ENCODE data around the gene LIPM. TPM values are rescaled to one million over a fixed set of nuclear protein-coding genes. Genes with fewer than 3 reads are reported as not detected.
A peak's percentile ranks its signal among the peaks of the same experiment; 100 is the strongest.
"Not testable (repeated sequence)": the region's sequence is repeated elsewhere in the genome, so short reads cannot be mapped to it uniquely, and the experiment has no call there.

The LIPM gene
- total and polyA plus RNA-seq, 4 donors: not detected

DNA sequence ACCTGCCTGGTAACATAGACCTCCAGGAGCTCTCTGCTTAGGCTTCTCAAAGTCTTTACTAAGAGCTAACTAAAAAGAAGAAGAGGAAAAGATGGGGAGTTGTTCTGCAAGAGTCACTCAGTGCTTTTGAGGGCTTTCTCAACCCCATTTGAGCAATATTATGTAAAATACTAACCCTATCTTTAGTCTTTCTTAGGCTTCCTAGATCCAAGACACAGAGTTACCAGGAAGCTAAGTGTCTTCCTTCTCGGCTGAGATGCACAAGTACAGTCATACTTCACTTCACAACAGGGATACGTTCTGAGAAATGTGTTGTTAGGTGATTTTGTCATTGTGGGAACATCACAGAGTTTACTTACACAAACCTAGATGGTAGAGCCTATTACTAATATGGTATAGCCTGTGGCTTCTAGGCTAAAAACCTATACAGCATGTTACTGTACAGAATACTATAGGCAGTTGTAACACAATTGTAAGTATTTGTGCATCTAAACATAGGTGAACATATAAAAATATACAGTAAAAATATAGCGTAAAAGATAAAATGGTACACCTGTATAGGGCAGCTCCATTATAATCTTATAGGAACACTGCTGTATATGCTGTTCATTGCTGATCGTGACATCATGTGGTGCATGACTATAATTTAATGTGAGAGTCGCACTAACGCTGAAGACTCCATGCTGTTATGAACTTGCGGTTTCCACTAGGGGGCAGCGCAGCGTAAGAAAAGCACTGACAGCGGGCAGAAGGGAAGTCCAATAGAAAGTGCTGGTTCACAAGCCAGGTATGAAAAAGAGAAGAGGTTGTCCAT, 32.8 kb downstream of the LIPM start:
- DNase-seq: peak; percentile 86 to 93 (median 93)
- no peaks in the 10 kb centered on the region for H3K27me3 ChIP-seq (ENCODE audit: control insufficient read depth in 3 of 3, insufficient read depth in 3 of 3, low read length in 2 of 3)
- H3K4me3 ChIP-seq: no peak overlapping the region

DNA sequence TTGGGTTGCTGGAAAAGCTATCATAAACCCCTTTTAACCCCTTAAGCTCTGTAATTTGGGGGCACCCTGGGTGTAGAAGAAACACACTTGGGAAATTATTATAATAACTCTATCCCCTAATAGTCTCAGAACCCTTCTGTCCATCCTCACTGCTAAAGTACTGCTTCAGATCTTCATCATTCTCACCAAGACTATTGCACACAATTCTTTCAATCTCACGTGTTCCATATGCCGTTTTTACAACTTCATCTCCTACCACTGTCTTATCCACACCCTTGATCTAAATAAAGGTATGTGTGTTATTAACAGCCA, 33.3 kb downstream of the LIPM start:
- ATAC-seq (ENCODE audit: insufficient read depth, low FRiP score) (no peak), DNase-seq (no peak)
- H3K4me1 ChIP-seq (ENCODE audit: control insufficient read depth in 5 of 5, insufficient read depth in 5 of 5, low read length in 5 of 5): no peaks in the 10 kb centered on the region
- no peaks in the 10 kb centered on the region for H3K36me3 ChIP-seq (ENCODE audit: control insufficient read depth in 4 of 4, insufficient read depth in 4 of 4, low read length in 4 of 4)
- WGBS, 2 donors: 18 to 45% methylated on average over 2 of the region's 2 CpGs
- no peak overlapping the region for H3K27ac ChIP-seq (ENCODE audit: low read depth in 1 of 2, low read length in 1 of 2)
- no peaks in the 10 kb centered on the region for H3K9me3 ChIP-seq (ENCODE audit: control insufficient read depth in 4 of 4, insufficient read depth in 3 of 4, low read length in 3 of 4)
- no peaks in the 10 kb centered on the region for H3K27me3 ChIP-seq (ENCODE audit: control insufficient read depth in 3 of 3, insufficient read depth in 3 of 3, low read length in 2 of 3)
- TF ChIP-seq, protein P1, sequence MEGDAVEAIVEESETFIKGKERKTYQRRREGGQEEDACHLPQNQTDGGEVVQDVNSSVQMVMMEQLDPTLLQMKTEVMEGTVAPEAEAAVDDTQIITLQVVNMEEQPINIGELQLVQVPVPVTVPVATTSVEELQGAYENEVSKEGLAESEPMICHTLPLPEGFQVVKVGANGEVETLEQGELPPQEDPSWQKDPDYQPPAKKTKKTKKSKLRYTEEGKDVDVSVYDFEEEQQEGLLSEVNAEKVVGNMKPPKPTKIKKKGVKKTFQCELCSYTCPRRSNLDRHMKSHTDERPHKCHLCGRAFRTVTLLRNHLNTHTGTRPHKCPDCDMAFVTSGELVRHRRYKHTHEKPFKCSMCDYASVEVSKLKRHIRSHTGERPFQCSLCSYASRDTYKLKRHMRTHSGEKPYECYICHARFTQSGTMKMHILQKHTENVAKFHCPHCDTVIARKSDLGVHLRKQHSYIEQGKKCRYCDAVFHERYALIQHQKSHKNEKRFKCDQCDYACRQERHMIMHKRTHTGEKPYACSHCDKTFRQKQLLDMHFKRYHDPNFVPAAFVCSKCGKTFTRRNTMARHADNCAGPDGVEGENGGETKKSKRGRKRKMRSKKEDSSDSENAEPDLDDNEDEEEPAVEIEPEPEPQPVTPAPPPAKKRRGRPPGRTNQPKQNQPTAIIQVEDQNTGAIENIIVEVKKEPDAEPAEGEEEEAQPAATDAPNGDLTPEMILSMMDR (IDR thresholded peaks at IDR 0.05; ENCODE audit: control extremely low read depth, extremely low read depth): no peak
- H3K4me3 ChIP-seq: no peak overlapping the region
- H3K9ac ChIP-seq (ENCODE audit: insufficient read depth in 1 of 2, low read length in 2 of 2): no peak overlapping the region

More for the DNA sequence above, 32.8 kb downstream of the LIPM start:
- WGBS, 2 donors: 10 to 16% methylated on average over 10 of the region's 10 CpGs
- no peaks in the 10 kb centered on the region for H3K36me3 ChIP-seq (ENCODE audit: control insufficient read depth in 4 of 4, insufficient read depth in 4 of 4, low read length in 4 of 4)
- TF ChIP-seq, protein P1 (IDR thresholded peaks at IDR 0.05; ENCODE audit: control extremely low read depth, extremely low read depth): peak; percentile 95
- ATAC-seq (ENCODE audit: insufficient read depth, low FRiP score): peak; percentile 87
- H3K9me3 ChIP-seq (ENCODE audit: control insufficient read depth in 4 of 4, insufficient read depth in 3 of 4, low read length in 3 of 4): no peaks in the 10 kb centered on the region
- no peak overlapping the region for H3K27ac ChIP-seq (ENCODE audit: low read depth in 1 of 2, low read length in 1 of 2)
- no peaks in the 10 kb centered on the region for H3K4me1 ChIP-seq (ENCODE audit: control insufficient read depth in 5 of 5, insufficient read depth in 5 of 5, low read length in 5 of 5)
- no peak overlapping the region for H3K9ac ChIP-seq (ENCODE audit: insufficient read depth in 1 of 2, low read length in 2 of 2)

DNA sequence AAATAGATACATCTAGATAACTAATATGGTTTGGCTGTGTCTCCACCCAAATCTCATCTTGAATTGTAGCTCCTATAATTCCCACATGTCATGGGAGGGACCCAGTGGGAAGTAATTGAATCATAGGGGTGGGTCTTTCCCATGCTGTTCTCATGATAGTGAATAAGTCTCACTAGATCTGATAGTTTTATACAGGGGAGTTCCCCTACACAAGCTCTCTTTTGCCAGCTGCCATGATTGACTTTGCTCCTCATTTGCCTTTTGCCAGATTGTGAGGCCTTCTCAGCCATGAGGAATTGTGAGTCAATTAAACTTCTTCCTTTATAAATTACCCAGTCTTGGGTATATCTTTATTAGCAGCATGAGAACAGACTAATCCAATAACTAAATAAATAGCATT, 35.1 kb downstream of the LIPM start:
- not testable (repeated sequence) for ATAC-seq (ENCODE audit: insufficient read depth, low FRiP score)

DNA sequence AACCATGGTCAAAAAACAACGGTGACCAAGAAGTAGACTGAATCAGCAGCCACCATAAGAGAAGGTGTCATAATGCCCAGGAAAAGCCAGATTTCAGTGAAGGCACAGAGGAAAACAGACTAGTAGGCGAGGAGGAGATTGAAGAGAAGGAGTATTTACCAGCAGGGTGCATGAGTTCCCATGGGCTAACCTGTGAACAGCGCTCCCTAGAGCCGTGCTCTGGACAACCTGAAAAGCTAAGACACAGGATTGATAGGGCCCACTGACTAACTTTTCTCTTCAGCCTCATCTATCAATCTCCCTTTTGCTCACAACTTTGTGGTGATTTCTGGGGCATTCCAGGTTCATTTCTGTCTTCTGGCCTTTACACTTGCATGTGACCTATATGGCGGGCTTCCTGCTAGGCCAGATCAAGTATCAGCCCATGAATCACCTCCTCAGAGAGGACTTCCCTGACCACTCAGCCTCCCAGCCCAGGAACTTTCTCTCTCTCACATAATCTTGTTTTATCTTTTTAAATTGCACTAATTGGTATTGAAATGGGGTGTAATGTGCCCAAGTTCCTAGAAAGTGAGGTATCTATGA, 36.3 kb downstream of the LIPM start:
- no peak for DNase-seq
- WGBS, 2 donors: 91 to 99% methylated on average over 5 of the region's 5 CpGs
- no peak overlapping the region for H3K27ac ChIP-seq (ENCODE audit: low read depth in 1 of 2, low read length in 1 of 2)

More for the DNA sequence above, 35.1 kb downstream of the LIPM start:
- not testable (repeated sequence) for H3K27me3 ChIP-seq (ENCODE audit: control insufficient read depth in 3 of 3, insufficient read depth in 3 of 3, low read length in 2 of 3); H3K27ac ChIP-seq (ENCODE audit: low read depth in 1 of 2, low read length in 1 of 2); H3K9me3 ChIP-seq (ENCODE audit: control insufficient read depth in 4 of 4, insufficient read depth in 3 of 4, low read length in 3 of 4); DNase-seq; H3K36me3 ChIP-seq (ENCODE audit: control insufficient read depth in 4 of 4, insufficient read depth in 4 of 4, low read length in 4 of 4); H3K4me3 ChIP-seq; H3K9ac ChIP-seq (ENCODE audit: insufficient read depth in 1 of 2, low read length in 2 of 2); H3K4me1 ChIP-seq (ENCODE audit: control insufficient read depth in 5 of 5, insufficient read depth in 5 of 5, low read length in 5 of 5)

More for the DNA sequence above, 36.3 kb downstream of the LIPM start:
- TF ChIP-seq, protein P1 (IDR thresholded peaks at IDR 0.05; ENCODE audit: control extremely low read depth, extremely low read depth): no peak
- Histone ChIP-seq H3K4me3 (no peak overlapping the region), H3K4me1 (ENCODE audit: control insufficient read depth in 5 of 5, insufficient read depth in 5 of 5, low read length in 5 of 5) (no peaks in the 10 kb centered on the region), H3K9me3 (ENCODE audit: control insufficient read depth in 4 of 4, insufficient read depth in 3 of 4, low read length in 3 of 4) (no peaks in the 10 kb centered on the region), H3K9ac (ENCODE audit: insufficient read depth in 1 of 2, low read length in 2 of 2) (no peak overlapping the region), H3K27me3 (ENCODE audit: control insufficient read depth in 3 of 3, insufficient read depth in 3 of 3, low read length in 2 of 3) (no peaks in the 10 kb centered on the region), H3K36me3 (ENCODE audit: control insufficient read depth in 4 of 4, insufficient read depth in 4 of 4, low read length in 4 of 4) (no peaks in the 10 kb centered on the region)
- ATAC-seq (ENCODE audit: insufficient read depth, low FRiP score): no peak
